ENCODE results near the gene SLC39A9.

SLC39A9 gene

DNA sequence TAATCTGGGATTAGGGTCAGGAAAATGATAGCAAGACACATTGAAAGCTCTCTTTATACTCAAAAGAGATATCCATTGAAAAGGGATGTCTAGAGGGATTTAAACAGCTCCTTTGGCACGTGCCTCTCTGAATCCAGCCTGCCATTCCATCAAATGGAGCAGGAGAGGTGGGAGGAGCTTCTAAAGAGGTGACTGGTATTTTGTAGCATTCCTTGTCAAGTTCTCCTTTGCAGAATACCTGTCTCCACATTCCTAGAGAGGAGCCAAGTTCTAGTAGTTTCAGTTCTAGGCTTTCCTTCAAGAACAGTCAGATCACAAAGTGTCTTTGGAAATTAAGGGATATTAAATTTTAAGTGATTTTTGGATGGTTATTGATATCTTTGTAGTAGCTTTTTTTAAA is 60.6 kb downstream of the SLC39A9 start:
- no peak for DNase-seq (ENCODE audit: insufficient read length, low spot score)
- FAIRE-seq: no peak
- TF ChIP-seq, protein P1, sequence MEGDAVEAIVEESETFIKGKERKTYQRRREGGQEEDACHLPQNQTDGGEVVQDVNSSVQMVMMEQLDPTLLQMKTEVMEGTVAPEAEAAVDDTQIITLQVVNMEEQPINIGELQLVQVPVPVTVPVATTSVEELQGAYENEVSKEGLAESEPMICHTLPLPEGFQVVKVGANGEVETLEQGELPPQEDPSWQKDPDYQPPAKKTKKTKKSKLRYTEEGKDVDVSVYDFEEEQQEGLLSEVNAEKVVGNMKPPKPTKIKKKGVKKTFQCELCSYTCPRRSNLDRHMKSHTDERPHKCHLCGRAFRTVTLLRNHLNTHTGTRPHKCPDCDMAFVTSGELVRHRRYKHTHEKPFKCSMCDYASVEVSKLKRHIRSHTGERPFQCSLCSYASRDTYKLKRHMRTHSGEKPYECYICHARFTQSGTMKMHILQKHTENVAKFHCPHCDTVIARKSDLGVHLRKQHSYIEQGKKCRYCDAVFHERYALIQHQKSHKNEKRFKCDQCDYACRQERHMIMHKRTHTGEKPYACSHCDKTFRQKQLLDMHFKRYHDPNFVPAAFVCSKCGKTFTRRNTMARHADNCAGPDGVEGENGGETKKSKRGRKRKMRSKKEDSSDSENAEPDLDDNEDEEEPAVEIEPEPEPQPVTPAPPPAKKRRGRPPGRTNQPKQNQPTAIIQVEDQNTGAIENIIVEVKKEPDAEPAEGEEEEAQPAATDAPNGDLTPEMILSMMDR (IDR thresholded peaks at IDR 0.05; ENCODE audit: insufficient read depth, missing control alignments): no peak

DNA sequence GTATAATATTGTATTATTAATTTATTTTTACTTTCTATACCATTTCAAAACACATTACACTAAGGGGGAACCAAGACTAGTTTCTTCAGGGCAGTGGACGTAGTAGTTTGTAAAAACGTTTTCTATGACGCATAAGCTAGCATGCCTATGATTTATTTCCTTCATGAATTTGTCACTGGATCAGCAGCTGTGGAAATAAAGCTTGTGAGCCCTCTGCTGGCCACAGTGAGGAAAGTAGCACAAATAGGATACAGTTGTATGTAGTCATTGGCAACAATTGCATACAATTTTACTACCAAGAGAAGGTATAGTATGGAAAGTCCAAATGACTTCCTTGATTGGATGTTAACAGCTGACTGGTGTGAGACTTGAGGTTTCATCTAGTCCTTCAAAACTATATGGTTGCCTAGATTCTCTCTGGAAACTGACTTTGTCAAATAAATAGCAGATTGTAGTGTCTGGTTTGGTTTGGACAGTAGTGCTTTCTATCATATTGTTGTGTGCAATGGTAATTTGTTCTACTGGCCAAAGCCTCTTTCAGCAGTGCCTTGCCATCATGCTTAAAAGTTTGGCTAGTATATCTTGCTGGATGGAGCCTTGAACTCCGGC is 61.7 kb downstream of the SLC39A9 start:
- FAIRE-seq (peak; percentile 16), DNase-seq (ENCODE audit: insufficient read length, low spot score) (peak; percentile 29)
- TF ChIP-seq, protein P1 (IDR thresholded peaks at IDR 0.05; ENCODE audit: insufficient read depth, missing control alignments): peak; percentile 94

DNA sequence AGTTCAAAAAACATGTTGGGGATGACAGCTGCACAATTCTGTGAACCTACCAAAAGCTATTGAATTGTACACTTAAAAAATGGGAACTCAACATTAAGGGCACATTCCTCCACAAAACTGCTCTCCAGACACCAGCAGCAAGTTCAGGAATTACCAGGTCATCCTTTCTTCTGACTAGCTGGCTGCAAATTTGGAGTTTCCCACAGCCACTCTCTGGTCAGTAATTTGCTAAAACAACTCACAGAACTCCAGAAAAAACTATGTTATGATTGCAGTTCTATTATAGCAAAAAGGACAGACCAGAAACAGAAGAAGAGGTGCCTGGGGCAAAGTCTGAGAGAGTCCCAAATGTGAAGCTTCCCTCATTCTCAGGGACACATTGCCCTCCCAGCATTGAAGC is 65.9 kb downstream of the SLC39A9 start:
- DNase-seq (ENCODE audit: insufficient read length, low spot score) (no peak), FAIRE-seq (no peak)
- TF ChIP-seq, protein P1 (IDR thresholded peaks at IDR 0.05; ENCODE audit: insufficient read depth, missing control alignments): no peak

DNA sequence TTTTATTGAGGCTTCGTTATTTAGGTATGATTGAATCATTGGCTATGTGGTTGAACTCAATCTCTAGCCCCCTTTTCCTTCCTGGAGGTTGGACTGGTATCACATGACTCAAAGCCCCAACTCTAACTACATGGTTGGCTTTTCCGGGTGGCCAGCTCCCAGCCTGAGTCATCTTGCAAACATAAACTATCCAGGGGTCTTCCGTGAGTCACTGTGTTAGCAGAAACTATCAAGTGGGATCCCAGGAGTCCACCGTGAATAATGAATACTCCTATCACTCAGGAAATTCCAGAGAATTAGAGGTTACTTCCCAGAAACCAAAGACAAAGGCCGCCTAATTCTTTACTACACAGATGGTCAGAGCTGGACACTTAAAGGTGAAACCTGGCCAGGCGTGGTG is 66.3 kb downstream of the SLC39A9 start:
- FAIRE-seq (no peak), DNase-seq (ENCODE audit: insufficient read length, low spot score) (no peak)
- TF ChIP-seq, protein P1 (IDR thresholded peaks at IDR 0.05; ENCODE audit: insufficient read depth, missing control alignments): no peak

DNA sequence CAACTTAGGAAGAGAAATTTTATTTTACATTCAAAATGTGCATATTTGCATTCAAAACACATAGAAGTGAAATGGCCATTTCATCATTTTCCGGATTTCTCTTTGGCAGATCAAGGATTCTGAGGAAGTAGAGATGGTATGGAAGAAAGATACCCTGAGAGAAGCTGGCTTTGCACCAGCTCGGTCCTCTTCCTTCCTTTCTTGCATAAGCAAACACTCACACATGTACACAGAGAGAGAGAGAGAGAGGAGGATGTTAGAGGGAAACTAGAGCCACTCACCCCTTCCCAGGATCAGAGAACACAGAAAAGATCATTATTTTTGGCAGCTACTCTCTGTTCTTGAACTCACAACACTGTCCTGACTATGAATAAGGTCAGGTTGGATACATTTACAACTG is 70.5 kb downstream of the SLC39A9 start:
- DNase-seq (ENCODE audit: insufficient read length, low spot score): no peak
- TF ChIP-seq, protein P1 (IDR thresholded peaks at IDR 0.05; ENCODE audit: insufficient read depth, missing control alignments): no peak
- FAIRE-seq: no peak

DNA sequence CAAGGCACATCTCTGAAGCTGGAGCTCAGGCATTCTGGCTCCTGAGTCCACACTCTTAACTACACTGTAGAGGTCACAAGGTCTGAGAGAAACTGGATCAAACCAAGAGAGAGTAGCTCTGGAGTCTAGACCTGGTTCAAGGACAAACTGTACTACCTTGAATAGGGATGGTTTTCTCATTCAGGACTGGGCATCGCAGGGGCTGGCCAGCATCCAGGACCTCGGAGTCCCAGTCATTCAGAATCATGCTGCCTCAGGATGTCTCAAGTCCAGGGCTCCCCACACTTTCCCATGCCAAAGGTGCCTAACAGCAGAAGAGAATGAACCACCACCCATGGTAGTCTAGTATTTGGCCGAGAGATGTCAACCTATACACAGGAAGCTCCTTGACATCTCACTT is 72.9 kb downstream of the SLC39A9 start:
- FAIRE-seq (no peak), DNase-seq (ENCODE audit: insufficient read length, low spot score) (no peak)
- TF ChIP-seq, protein P1 (IDR thresholded peaks at IDR 0.05; ENCODE audit: insufficient read depth, missing control alignments): no peak

DNA sequence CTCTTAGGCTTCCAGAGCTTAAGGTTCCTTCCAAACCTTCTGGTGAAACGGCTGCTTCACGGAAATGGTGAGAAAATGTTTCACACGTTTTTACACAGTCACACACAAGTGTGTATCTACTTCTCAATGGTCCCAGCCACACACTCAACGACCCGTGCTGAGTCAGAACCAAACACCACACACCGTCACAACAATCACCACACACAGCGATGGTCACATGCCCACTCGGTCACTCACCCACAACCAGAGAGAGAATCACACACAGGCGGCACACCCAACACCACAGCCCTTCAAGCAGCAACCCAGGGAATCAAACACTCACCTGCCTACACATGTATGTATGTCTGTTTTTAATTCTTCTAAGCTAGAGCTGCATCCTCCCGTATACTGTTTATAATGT is 73.4 kb downstream of the SLC39A9 start:
- TF ChIP-seq, protein P1 (IDR thresholded peaks at IDR 0.05; ENCODE audit: insufficient read depth, missing control alignments): no peak
- FAIRE-seq (no peak), DNase-seq (ENCODE audit: insufficient read length, low spot score) (no peak)

Measured in D721Med (cell line).